Ishikawa (cell line): ENCODE results near the gene CDK9.

Experiments
- CEBPB ChIP-seq: IDR thresholded peaks from 2 replicates; pipeline ENCODE4 v1.6.1; 2012
- EP300 ChIP-seq: IDR thresholded peaks from 2 replicates; pipeline ENCODE4 v1.6.1; 2012; ENCODE audit warnings: borderline replicate concordance
- FOXM1 ChIP-seq: IDR thresholded peaks from 2 replicates; pipeline ENCODE4 v1.6.1; 2012; ENCODE audit warnings: low read depth, borderline replicate concordance
- RAD21 ChIP-seq: IDR thresholded peaks from 2 replicates; pipeline ENCODE4 v1.6.1; 2012; ENCODE audit warnings: low read depth
- TAF1 ChIP-seq: IDR thresholded peaks from 2 replicates; pipeline ENCODE4 v1.6.1; 2012; ENCODE audit warnings: low read depth, mild to moderate bottlenecking
- TCF12 ChIP-seq: IDR thresholded peaks from 2 replicates; pipeline ENCODE4 v1.6.1; 2012; ENCODE audit warnings: low read depth
- YY1 ChIP-seq: IDR thresholded peaks from 2 replicates; pipeline ENCODE4 v1.6.1; 2012; ENCODE audit warnings: low read depth
- ZBTB7A ChIP-seq: IDR thresholded peaks from 2 replicates; pipeline ENCODE4 v1.6.1; 2012; ENCODE audit warnings: low read depth
- TF ChIP-seq, protein P1 (sequence below): IDR thresholded peaks from 2 replicates; pipeline ENCODE4 v1.6.1; 2012; ENCODE audit warnings: low read depth, mild to moderate bottlenecking
- TF ChIP-seq, protein P2 (sequence below): IDR thresholded peaks from 2 replicates; pipeline ENCODE4 v1.6.1; 2012

DNA sequence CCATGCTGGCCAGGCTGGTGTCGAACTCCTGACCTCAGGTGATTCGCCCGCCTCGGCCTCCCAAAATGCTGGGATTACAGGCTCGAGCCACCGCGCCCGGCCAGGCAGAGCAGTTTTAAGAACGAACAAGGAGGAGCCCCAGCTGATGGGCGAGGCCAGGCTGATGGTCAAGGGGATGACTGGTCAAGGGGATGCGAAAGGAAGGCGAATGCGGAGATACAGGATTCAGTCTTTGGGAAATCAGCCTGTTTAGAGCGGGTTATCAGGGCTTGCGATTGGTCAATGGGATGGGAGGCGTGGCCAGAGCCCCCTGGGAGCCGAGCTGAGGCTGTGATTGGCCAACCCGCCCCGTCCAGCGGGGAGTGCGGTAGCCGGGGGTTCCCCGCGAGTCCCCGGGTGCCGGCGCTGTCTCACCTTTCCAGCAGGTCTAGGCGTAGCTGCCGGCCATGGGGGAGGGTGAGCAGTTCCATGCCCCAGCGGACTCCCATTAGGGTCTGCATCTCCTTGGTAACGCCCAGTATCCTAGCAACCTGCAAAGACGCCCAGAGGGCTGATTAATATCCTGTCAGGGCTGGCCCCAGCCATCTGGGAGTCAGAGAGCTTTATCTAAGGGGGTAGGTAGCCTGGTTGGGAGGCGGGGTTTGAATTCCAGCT, 43.3 kb upstream of the CDK9 start:
- TF ChIP-seq, protein P1, sequence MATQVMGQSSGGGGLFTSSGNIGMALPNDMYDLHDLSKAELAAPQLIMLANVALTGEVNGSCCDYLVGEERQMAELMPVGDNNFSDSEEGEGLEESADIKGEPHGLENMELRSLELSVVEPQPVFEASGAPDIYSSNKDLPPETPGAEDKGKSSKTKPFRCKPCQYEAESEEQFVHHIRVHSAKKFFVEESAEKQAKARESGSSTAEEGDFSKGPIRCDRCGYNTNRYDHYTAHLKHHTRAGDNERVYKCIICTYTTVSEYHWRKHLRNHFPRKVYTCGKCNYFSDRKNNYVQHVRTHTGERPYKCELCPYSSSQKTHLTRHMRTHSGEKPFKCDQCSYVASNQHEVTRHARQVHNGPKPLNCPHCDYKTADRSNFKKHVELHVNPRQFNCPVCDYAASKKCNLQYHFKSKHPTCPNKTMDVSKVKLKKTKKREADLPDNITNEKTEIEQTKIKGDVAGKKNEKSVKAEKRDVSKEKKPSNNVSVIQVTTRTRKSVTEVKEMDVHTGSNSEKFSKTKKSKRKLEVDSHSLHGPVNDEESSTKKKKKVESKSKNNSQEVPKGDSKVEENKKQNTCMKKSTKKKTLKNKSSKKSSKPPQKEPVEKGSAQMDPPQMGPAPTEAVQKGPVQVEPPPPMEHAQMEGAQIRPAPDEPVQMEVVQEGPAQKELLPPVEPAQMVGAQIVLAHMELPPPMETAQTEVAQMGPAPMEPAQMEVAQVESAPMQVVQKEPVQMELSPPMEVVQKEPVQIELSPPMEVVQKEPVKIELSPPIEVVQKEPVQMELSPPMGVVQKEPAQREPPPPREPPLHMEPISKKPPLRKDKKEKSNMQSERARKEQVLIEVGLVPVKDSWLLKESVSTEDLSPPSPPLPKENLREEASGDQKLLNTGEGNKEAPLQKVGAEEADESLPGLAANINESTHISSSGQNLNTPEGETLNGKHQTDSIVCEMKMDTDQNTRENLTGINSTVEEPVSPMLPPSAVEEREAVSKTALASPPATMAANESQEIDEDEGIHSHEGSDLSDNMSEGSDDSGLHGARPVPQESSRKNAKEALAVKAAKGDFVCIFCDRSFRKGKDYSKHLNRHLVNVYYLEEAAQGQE = no peak
- TF ChIP-seq CEBPB = no peak
- no peak for TF ChIP-seq ZBTB7A
- TF ChIP-seq, protein P2, sequence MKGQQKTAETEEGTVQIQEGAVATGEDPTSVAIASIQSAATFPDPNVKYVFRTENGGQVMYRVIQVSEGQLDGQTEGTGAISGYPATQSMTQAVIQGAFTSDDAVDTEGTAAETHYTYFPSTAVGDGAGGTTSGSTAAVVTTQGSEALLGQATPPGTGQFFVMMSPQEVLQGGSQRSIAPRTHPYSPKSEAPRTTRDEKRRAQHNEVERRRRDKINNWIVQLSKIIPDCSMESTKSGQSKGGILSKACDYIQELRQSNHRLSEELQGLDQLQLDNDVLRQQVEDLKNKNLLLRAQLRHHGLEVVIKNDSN = no peak
- TF ChIP-seq RAD21 = no peak
- no peak for TF ChIP-seq EP300
- no peak for TF ChIP-seq FOXM1
- TF ChIP-seq TAF1 = no peak
- no peak for TF ChIP-seq YY1
- no peak for TF ChIP-seq TCF12
